HG02759 (cell line): ENCODE measurements around the gene NT5DC2.

ENCODE experiments used
- ATAC-seq: cut with Tn5 transposase; IDR thresholded peaks from one replicate; pipeline ENCODE4 v1.9.1; 2021; ENCODE audit warnings: mild to moderate bottlenecking, moderate library complexity; ENCODE audit not compliant: unreplicated experiment

NT5DC2 gene

GRCh38 chr3:52512727-52513126, 20.9 kb downstream of the NT5DC2 start:
- ATAC-seq: no peak

DNA sequence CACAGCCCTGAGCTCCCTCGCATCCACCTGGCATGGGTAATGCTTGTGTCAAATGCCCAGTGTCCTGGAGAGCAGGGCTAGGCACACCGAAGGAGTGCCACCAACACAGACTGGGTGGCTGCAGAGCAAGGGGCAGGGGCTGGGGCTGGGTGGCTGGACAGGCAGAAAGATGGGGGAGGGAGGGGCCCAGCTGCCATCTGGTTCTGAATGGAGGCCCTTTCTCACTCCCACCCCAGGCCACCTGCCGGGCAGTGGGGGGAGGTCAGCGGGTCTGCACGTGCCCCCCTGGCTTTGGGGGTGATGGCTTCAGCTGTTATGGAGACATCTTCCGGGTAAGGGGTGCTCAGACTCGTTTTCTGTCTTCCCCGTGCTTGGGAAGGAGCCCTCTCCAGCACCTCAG, 21.6 kb downstream of the NT5DC2 start:
- no peak for ATAC-seq

DNA sequence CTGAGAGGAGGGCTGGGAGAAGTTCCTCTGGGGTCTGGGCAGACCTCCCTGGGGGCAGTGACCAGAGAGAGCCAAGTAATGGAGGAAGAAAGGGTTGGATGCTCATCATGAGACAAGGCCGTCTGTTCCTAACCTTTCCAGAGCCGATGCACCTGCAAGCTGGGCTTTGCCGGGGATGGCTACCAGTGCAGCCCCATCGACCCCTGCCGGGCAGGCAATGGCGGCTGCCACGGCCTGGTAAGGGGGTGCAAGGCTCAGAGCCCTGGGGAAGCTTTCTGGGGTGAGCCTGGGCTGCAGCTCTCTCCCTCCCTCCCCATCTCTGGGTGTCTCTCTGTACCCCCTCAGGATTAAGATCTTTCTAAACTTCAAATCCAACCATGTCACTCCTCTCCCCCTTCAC, 22.1 kb downstream of the NT5DC2 start:
- ATAC-seq: no peak

GRCh38 chr3:52509753-52510328, 23.8 kb downstream of the NT5DC2 start:
- no peak for ATAC-seq

DNA sequence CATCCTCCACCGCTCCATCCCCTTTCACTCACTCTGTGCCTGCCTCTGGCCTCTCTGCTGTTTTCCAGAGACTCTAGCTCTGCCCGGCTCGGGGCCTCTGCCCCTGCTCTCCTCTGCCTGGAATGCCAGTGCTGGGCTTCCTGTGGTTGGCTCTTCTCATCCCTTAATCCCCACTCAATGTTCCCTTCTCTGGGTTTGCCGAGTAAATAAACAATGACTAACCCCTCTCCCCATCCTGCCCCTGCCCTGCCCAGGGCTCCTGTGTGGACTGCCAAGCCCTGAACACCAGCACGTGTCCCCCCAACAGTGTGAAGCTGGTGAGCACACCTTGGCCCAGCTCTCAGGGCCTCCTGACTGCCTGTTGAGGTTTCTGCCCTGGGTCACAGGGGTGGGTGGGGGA, 26.3 kb downstream of the NT5DC2 start:
- ATAC-seq: no peak

DNA sequence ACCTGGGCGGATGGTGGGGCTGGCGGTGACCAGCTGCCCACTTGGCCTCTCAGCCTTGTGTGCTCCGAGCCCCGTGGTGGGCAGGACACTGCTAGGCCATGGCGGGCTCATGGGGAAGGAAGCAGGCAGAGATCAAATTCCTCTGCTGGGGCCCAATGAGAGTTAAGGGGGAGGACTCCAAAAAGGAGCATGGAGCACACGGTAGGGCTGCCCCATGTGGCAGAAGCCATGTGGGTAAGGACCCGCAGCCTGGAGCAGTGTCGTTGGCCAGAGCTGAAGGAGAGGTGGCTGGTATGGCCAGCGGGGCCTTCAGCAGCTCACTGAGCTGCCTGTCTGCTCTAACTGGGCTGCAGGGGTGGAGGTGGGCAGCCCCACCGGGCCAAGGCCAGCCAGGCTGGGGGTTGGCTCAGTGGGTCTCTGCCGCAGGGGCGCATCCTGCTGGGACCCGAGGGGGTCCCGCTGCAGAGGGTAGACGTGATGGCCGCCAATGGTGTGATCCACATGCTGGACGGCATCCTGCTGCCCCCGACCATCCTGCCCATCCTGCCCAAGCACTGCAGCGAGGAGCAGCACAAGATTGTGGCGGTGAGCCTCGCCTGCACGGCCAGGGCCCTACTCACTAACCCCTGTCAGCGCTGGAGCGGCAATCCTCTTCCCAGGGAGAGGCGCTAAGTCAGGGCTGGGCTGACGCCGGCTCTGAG, 27.2 kb downstream of the NT5DC2 start:
- no peak for ATAC-seq

DNA sequence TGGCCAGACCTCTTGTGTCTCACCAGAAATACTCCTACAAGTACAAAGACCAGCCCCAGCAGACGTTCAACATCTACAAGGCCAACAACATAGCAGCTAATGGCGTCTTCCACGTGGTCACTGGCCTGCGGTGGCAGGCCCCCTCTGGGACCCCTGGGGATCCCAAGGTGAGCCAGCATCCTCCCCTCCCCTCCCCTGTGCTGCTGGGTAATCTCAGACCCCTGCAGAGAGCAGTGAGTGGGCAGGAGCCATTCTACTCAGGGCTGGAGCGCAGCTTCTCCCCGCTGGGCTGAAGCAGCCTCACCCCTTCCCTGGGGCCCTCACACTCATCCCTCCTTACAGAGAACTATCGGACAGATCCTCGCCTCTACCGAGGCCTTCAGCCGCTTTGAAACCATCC, 28.7 kb downstream of the NT5DC2 start:
- no peak for ATAC-seq

GRCh38 chr3:52503788-52504424, 29.8 kb downstream of the NT5DC2 start:
- no peak for ATAC-seq

GRCh38 chr3:52502808-52503350, 30.8 kb downstream of the NT5DC2 start:
- no peak for ATAC-seq

DNA sequence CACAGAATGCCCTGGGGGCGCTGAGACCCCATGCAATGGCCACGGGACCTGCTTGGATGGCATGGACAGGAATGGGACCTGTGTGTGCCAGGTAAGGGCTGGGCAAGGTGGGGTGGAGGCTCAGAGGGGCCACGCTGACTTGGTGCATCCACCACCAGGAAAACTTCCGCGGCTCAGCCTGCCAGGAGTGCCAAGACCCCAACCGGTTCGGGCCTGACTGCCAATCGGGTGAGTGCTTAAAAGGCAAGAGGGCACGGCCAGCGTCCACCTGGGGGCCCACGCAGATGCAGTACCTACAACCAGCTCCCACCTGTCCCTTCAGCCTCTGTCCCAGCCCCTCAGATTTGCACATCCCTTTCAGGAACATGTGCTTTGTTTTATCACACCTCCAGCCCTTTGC, 31.7 kb downstream of the NT5DC2 start:
- no peak for ATAC-seq

- ATAC-seq: no peak
These were observed 32.6 kb downstream of the NT5DC2 start for GRCh38 chr3:52501046-52501445.

GRCh38 chr3:52498137-52499054, 35.3 kb downstream of the NT5DC2 start:
- ATAC-seq: no peak

GRCh38 chr3:52495777-52496602, 37.7 kb downstream of the NT5DC2 start:
- ATAC-seq: no peak

- no peak for ATAC-seq
These were observed 38.7 kb downstream of the NT5DC2 start, which contains the start of gene STAB1 for GRCh38 chr3:52494886-52495495. STAB1 (plus strand) TSS chr3:52495338; CDS start chr3:52495414, 76 bp downstream.

- no peak for ATAC-seq
These were observed 39.2 kb downstream of the NT5DC2 start for GRCh38 chr3:52494445-52494844.

GRCh38 chr3:52493232-52494017, 40.2 kb downstream of the NT5DC2 start:
- no peak for ATAC-seq

GRCh38 chr3:52492059-52492458, 41.6 kb downstream of the NT5DC2 start:
- ATAC-seq: no peak

DNA sequence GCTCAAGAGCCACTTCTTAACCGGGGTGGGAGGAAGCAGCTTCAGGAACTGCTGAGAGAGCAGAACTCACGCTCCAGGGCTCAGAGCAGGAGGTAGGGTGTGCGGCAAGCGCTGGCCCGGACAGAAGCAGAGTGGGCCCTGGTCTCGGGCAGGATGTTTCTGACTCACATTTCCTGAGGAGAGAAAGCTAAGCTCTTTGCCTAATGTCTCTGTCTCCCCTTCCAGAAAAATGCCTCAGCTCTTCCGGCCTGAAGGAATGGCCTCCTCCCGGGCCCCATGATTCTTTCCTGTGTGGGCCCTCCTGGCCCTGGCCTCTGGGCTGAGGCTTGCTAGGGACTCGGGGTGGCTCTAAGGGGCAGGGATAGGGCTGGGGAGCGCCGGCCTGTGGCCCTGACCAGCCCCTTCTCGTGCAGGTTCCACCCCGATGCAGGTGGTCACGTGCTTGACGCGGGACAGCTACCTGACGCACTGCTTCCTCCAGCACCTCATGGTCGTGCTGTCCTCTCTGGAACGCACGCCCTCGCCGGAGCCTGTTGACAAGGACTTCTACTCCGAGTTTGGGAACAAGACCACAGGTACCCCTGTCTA, 42.6 kb downstream of the NT5DC2 start:
- ATAC-seq: no peak
